GM21786 (cell line): ENCODE data around the gene KIF6.

ENCODE experiments used
- ATAC-seq: cut with Tn5 transposase; IDR thresholded peaks from one replicate; pipeline ENCODE4 v1.9.1; 2021; ENCODE audit not compliant: unreplicated experiment

The KIF6 gene

DNA sequence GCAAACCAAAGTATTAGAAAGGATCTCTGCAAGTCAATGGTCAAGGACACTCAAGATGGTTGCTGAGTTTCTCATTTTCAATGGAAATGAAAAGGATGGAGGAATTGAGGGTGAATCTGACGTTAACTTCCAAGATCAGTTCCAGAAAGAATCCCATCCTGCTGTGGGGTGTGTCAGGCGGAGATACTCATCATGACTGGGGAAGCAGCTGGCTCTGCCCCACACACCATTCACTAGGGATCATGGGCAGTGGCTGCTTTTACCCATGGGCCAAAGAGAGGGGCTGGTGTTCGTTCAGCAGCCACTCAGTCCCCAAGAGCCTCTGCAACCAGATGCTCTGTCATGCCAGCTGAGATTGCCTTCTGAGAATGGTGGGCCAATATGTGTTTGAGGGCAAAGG, 300.4 kb downstream of the KIF6 start:
- no peak for ATAC-seq

DNA sequence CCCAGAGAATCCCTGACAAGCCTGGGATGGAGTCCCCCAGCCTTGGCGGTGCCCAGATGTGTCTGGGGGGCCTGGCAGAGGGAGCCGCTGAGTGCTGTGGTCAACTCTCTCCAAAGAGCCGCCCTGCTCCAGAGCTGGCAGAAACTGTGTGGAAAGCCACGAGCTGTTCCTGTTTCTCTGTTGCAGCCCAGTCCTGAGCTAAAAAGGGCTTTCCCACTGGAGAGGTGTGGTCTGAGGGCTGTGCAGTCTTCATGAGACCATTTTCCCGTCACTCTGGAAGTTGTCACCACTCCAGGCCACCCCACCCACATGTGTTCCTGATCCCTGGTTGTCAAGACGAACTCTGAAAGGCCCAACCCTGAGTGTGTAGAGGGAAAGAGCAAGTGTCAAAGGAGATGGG, 303.0 kb downstream of the KIF6 start:
- ATAC-seq: no peak

DNA sequence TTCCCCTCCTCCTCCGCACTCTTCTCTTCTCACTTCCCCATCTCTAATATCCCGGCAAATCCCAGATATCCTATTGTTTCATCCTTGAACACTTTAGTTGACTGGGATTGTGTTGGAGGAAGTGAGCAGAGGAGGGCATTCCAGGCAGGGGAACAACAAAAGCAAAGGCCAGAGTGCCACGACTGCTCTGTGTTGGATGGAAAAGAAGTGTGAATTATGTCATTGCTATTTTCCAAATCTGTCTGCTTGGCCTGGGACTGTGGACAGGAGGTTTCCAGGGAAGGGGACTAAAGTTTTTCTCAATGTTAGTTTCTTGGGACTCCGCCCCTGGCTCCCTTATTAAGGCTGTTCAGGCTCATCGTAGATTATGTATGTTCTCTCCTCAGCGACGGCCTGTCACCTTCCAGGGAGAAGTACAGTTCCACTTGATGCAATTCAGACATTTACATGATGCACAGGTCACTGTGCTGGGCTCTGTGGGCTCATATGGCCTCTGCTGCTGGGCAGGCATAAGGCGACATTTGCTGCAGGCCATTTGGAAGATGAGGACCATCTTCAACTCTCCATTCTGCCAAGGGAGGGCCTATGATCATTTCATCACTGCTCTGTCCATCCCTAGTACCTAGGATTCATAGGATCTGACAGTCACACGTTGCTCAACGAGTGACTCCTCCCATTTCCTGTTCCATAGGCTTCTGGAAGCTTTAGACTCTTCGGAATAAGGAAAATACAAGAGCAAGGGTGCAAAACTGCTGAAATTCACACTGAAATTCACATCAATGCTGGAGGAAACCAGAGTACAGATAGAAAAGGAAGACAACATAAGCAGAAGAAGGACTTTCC, 303.6 kb downstream of the KIF6 start:
- no peak for ATAC-seq

DNA sequence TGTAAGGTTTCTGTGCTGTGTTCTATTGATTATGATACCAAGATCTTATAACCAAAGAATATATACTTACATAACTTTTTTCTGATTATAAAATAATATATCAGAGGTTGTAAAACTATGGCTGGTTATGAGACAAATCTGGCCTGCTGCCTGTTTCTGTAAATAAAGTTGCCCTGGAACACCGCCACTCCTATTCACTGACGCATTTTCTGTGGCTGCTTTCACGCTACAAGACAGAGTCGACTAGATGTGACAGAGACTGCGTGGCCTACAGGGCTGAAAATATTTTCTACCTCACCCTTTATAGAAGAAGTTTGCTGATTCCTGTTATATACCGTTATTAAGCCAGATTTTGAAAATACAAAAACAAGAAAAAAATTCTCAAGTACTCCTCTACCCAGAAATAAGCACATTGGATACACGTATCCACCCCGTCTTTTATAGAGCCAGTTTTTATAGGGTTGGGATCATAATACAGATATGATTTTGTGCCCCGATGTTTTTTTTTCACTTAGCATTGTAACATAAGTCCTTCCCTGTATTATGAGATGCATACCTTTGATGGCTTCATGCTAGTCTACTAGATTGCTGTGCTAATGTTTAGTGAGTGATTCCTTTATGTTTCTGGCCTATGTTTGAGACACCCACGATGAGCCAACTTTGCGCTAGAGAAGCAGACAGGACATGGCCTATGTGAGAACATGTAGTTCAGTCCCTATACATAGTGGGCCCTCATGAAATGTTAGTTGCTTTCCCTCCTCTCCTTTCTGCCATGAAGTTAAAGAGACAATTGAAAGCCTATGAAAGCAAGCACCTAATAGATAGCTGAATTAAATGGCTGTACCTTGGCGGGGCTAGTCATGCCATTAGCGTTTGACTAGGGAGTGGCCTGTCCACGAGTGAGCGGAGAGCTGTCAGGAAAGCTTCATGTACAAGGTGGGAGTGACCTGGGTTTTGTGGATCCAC, 304.6 kb downstream of the KIF6 start:
- ATAC-seq: no peak

DNA sequence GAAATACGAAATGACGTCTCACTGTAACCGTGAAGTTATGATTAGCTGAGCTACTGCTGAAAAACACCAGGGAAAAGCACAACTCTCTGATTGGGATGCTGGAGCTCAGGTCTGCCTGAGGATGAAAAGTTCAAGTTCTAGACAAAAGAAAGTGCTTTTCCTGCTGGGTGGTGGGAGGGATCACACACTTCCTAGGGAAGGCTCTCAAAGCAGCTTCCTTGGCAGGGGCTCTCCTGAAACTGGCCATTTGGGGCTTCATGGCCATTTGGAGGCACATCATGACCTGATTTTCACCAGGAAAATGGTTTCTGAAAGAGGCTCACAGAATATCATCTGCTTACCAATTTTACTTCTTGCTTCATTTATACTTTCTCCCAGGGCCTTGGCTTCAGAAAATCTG, 305.6 kb downstream of the KIF6 start:
- no peak for ATAC-seq

DNA sequence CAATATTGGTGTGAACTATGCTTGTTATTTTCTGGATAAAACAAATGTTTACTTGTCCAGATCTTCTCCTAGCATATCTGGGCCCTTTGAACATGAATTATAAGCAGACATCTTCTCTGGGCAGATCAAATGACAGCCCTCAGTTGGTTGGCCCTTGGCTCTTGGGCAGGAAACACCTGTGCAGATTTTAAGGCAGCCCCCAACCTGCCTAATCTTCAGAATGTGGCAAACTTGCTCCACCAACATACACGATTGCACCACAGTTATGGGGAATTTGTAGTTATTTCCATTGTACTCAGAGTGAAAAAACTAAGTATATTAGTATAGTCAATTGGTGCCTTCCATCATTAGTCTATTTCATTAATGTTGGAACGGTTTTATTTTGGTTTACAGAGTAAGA, 307.8 kb downstream of the KIF6 start:
- no peak for ATAC-seq

DNA sequence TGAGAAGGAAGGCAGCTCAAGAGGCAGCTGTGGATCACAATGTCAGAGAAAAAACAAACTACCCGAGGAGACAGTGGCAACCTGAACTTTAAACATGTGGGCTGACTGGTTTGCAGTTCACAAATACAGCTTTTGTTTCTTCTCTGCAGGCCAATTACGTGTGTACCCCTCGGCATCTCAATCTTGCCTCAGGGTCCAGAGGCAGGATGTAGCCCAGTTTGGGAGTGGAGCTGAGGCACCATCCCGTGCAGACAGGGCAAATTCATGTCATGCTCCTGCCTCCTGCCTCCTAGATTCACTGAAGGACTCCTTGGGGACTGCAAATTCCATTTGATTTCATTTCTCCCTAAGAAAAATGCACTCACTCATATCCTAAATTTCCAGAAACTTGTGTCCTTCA, 308.5 kb downstream of the KIF6 start:
- no peak for ATAC-seq

DNA sequence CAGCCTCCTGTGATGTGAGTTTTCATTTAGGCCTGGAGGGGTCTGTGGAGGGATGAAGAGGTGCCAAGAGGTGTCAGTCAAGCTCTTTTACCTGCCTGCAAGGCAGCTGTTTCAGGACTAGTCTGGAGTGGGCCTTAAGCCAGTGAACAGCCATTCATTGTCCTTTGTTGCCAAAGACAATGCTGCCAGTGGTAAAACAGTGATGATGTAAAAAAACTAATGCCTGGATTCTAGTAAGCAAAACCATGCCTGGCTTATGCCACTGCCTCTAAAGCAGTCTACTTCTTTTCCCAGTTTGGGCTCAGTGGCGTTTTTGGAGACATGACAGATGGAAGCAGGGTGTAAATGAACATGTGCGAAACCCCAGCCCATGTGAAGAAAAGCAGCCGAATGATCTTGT, 309.2 kb downstream of the KIF6 start:
- no peak for ATAC-seq

DNA sequence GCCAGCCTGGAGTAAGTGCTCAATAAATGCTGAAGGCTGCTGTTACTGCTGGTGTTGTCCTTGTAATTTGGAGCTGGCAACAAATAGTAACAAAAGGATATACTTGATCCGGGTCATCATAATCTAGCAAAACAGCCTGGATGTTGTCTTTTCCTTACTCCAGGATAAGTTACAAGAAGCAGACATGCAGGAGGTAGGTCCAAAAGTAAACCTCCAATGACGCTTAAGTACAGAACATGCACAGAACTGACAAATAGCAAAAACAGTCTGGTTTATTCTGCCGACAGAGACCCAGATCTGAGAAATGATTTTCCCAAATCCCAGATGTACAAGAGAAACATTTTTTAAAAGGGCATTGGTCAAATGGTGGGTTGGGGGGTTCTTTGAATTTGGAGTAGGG, 309.7 kb downstream of the KIF6 start:
- ATAC-seq: no peak

DNA sequence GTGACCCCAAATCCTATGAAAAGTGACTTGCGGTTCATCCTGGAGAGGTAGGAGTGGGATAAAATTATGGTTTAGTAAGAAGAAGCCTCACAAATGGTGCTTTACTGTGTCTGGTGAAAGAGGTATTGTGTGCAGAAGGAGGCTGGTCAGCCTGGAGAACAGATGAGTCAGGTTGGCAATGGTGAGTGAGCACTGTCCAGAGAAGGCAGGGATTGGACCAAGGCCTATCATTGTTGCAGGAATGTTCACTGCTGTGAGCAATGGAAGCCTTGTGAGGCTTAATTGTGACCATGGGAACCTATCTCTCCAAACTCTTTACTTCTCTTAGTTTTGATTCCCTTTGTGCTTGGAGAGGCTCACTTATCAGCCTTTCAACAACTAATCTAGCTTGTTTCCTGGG, 313.7 kb downstream of the KIF6 start:
- ATAC-seq: no peak

DNA sequence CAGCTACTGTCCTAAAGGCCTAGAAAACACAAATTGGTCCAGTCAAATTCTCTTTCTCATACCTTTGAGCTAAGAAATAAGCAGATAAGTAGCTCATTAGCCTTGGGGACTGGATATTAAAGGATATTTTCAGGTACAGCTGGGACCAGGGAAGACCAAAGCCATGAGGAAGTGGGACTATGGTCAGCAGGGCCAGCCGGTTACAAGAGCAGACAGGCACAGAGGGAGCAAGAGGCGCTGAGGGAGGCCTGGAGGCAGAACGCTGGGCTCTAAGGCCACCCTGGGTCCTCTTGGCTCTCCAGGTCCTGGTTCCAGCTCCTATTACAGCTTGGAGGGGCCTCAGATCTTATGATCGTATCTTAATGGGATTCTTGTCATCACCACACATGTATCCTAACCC, 314.2 kb downstream of the KIF6 start:
- ATAC-seq: no peak

DNA sequence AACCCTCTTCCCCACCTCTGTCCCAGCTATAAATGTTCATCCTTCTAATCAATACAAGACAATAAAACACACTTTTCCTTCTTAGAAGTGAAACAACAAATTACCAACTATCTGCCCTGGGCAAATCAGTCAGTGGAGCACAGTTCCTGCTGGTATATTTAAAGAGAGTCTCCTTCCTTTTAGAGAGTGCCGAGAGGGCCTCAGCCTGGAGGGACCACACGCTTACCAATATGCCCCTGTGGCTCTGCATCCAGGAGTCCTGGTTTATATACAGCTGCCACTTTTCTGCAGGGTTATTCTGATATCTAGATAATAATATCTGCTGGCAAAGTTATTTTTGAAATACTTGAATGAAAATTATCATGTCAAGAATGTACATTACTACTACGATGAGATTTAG, 315.3 kb downstream of the KIF6 start:
- no peak for ATAC-seq

DNA sequence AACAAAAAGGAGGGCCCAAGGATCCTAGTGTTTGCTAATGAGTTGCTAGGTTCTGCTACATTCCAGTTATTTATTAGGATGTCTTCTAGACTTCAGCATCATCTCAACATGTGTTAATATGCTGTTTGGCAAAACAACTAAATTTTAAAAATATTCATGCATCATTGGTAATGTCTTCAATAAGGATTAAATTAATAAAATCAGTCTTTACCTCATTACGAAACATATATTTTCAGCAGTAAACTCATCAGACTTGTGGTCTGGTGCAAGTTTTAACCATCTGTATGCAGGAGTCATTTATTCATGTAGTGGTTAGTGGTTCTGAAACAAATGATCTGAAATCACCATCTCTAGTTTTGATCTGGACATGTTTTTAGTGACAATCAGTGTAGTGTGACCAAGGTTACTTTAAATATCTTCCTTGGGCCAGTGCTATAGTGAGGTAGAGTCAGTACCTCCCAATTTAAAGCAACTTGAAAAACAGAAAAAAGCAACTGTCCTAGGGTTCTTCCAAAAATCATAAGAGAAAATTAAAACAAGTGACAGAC, 317.7 kb downstream of the KIF6 start:
- ATAC-seq: peak; percentile 91

DNA sequence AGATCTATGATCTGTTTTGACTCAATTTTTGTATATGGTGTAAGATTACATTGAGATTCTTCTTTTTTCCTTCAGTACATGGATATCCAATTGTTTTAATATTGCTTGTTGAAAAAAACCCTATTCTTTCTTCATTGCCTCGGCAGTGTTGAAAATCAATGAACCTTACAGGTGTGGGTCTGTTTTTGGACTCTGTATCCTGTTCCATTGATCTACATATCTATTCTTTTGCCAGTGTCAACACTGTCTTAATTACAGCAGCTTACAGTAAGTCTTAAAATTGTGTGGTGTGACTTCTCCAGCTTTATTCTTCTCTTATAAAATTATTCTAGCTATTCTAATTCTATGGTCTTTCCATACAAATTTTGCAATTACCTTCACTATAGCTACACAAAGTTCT, 320.9 kb downstream of the KIF6 start:
- no peak for ATAC-seq

DNA sequence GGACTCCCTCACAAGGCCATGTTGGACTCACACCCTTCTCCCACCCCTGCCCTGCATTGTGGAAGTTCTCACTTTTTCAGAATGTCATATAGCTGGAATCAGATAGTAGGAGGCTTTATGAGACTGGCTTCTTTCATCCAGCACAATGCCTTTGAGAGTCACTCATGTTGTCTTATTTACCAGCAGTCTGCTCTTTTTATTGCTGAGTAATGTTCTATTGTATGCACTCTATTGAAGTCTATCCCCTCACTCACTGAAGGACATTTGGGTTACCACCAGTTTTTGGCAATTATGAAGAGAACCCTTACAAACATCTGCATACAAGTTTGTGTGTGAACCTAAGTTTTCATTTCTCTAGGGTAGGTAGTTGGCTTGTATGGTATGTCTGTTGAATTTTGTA, 321.9 kb downstream of the KIF6 start:
- no peak for ATAC-seq

DNA sequence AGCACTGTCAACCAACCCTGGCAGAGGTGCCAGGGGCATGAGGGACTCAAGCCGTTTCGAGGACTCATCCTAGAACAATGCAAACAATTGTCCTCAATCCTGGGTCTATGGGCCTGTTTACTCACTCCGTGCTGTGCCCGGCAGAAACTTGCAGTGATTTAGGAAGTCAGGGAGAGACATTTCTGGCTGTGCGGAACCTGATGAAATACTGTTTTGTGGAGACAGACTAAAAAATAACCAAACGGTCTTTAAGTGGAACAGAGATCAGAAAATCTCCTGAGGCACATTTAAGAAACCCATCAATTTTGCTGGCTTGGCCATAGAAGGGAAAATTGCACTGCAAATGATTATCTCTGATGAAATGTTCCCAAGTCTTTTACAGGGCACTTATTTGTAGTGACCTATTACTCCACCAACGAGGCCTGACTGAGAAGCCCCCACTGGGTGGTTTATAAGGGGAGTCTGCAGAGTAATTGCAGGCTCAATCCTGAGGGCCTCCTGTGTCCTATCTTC, 322.9 kb downstream of the KIF6 start:
- no peak for ATAC-seq

DNA sequence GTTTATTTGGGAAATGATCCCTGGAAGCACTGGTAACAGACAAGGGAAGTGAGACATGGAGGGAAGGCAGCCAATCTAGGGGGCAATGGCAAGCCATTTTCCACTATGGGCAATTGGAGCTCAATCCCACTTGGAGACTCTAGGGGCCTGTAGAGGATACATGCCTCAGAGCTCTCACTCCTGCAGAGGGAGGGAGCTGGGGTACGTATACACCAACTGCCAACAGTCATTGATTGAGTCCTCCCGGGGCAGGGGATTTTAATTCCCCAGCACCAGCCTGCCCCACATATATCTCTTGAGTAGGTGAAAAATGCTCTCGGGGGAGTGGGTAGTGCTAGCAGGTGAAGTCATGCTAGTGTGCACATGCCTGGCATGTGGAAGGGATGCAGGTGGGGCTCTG, 323.8 kb downstream of the KIF6 start:
- ATAC-seq: no peak

DNA sequence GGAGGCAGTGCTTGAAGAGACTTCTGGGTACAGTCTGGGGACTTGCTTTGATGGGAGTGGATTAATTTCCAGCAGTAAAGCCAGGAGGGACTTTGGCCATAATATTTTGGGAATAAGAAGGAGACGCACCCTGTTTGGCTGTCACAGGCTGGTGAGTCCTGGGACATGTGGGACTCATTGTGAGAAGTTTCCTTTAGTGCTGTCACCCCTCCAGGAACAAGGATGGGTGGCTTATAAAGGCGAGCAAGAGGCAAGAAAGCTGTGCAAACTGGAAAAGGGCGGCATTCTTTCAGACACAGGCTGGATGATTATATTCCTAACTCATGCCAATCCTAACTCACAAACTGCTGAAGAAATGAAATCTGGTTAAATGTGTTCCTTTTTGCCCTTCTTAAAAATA, 325.2 kb downstream of the KIF6 start:
- ATAC-seq: no peak

DNA sequence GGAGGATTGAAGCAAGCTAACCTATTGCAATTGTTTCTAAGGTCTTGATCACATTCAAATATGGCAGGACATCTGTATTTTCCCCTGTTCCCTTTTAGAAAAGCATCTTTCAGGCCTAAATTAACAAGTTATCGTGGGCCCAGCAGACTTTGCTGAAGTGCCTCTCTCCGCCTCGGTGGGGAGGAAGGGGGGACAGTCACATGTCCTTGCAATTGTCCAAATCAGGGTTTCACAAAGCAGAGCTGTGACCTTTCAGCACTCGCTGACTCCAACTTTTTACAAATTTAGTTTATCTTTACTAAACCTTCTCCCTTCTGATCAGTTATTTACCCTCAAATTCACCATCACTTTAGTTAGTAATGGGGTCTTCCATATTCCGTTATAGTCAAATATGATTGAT, 328.4 kb downstream of the KIF6 start:
- no peak for ATAC-seq

DNA sequence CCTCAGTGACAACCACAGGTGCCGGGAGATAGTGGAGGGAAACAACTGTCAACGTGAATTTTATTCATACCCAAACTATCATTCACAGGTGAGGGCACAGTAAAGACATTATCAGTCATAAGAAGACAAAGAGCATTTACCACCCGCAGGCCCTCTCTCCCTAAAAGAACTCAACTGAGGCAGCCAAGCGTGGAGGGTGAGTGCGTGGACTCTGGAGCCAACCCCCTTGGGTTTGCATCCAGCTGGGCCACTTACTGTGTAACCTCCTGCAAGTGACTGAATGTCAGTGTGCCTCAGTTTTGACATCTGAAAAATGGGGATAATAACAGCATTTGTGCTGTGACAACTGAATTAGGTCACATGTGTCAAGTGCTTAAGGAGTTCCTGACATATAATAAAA, 332.1 kb downstream of the KIF6 start:
- no peak for ATAC-seq

DNA sequence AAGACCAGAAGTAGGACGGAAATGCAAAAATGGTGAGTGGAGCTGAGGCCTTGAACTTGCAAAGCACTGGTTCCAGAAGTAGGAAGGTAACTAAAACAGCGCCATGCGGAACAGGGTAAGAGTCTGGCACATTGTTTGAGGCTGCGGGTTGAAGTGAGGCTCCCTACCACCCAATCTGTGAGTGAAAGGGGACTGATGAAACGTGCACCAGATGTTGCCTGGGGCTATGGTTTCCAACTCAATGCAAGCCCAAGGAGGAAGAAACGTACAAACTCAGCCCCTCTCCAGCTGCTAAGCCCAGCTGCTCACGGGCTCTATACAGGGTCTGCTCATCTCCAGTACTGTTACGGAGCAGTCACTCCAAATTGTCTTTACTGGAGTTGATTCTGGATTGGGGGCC, 334.0 kb downstream of the KIF6 start:
- ATAC-seq: no peak

DNA sequence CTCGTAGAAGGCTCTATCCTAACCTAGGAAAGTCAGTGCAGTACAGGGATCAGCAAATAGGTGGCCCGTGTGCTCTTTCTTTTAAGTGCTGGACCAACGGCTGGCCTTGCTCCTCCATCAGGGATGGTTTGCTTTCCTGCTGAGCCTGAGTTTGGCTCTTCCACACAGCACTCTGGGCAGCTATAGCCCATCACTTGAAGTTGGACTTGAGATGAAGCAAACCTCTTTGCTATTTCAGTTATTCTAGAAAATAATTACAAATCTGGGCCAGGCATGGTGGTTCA, 335.8 kb downstream of the KIF6 start:
- no peak for ATAC-seq
